Measurements from ENCODE around the gene METTL23. TPM values are rescaled to one million over a fixed set of nuclear protein-coding genes. Genes with fewer than 3 reads are reported as not detected.
"Not testable (repeated sequence)": the region's sequence is repeated elsewhere in the genome, so short reads cannot be mapped to it uniquely, and the experiment has no call there.

Gene METTL23
- total RNA-seq, 1 donor = 43.4 TPM

DNA sequence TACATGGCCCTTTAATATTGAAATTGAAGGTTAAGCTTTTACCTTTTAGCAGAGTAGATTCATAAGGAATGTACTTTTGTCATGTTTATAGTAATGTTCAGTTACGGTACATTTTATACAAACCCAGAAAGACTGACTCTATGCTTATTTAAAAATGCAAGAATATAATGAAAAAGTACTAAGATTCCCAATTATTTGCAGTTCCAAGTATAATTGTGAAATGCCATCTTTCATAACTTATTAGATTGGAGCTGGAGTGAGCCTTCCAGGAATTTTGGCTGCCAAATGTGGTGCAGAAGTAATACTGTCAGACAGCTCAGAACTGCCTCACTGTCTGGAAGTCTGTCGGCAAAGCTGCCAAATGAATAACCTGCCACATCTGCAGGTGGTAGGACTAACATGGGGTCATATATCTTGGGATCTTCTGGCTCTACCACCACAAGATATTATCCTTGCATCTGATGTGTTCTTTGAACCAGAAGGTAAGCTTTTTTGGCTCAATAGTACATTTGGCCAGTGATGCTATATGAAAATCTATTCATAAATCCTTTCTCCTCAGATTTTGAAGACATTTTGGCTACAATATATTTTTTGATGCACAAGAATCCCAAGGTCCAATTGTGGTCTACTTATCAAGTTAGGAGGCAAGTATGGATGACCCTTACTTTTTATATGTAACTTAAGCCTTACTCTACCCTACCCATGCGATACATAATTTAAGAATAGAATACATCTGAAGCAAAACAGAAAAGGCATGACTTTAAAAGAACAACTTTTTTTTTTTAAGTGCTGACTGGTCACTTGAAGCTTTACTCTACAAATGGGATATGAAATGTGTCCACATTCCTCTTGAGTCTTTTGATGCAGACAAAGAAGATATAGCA is 6.3 kb downstream of the METTL23 start:
- DNase-seq (ENCODE audit: low read depth in 2 of 3, low spot score in 2 of 3) = no peak

DNA sequence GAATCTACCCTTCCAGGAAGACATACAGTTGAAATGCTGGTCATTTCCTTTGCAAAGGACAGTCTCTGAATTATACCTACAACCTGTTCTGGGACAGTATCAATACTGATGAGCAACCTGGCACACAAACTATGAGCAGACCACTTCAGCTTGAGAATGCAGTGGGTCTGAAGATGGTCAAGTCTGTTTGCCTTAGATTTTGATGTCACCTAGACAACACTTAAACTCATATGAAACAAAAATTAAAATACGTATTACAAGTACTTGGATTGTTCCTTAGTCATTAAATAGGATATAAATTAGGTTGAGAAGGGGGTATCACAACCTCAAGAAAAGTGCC is 6.9 kb downstream of the METTL23 start:
- no peak for DNase-seq (ENCODE audit: low read depth in 2 of 3, low spot score in 2 of 3)

DNA sequence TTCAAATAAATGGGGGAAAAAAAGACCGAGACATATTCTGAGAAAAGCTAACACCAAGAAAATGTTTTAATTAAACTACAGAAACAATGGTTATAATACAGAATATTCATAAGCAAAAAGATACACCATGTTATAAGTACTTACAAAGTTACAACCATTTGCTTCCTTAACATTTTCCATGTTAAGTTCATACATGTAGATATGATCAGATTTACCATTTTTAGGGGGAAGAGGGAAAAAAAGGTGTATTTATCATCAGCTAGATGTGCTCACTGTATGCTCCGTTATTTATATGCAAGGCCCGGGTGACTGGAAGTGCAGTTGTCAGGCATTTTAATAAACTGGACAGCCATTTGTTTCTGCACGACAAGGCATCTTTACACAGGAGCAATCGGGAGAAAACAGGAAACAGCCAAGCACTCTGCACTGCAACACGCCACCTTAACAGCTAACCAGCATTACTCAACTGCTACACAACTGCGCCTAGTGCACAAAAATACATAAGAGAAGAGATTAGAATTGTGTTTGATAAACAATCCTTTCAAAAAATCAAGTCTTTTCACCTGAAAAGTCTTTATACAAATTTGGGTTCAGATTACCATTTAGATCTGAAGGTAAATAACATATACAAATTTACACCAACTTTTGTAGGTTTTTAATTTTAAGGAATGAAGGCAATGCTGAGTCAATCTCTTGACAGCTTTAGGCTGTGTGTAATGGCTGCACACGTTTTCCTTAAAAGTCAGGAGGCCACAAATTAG is 7.6 kb downstream of the METTL23 start:
- peak in 1 of 3 donors; percentile 22 for DNase-seq (ENCODE audit: low read depth in 2 of 3, low spot score in 2 of 3)

DNA sequence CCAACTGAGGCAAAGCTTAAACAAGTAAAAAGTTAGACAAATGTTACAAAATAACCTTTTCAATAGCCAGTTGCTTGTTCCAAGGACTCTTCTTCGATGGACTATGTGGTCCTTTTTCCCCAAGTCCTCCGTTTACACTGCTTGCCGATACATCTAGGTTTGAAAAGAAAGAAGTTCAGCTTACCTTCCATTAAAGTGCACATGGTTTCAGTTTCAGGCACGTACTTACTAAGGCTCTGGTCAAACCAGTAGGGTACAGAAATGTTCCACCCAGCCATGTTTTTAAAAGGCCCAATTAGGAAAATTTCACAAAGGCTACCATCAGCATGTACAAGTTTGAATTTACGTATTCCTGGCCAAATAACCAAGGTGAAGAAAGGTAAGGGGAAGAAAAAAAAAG is 8.4 kb downstream of the METTL23 start:
- peak in 1 of 3 donors; percentile 38 for DNase-seq (ENCODE audit: low read depth in 2 of 3, low spot score in 2 of 3)

DNA sequence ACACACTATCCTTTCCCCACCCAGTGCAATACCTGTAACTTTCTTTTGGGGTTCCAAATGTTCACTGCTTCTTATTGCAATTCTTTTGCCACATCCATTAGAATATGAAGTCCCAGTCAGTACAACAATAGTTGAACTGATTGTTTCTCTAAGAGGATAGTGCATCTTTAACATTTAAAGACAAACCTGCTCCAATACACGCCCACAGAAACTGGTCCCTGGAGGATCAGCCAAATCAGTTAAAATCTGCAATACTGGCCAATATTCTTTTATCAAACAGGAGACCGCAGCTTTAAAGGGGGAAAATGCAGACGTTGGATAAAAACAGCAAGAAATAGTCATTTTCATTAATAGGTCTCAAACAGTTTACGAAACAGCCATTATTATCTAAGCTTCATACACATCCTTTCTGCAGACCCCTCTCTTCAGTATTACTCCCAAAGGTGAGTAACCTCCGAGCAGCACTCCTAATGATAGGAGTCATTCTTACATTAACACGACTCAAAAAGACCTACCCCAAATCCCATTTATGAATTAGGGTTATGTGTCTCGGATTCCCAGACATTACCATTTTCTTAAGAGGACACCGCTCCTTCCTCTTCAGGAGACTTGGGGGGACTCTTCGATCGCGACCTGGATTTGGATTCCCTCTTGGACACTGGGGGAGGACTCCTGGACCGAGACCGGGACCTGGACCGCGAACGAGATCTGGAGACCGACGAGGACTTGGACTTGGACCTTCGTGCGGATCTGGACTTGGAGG is 9.1 kb downstream of the METTL23 start:
- no peak for DNase-seq (ENCODE audit: low read depth in 2 of 3, low spot score in 2 of 3)

- DNase-seq (ENCODE audit: low read depth in 2 of 3, low spot score in 2 of 3) = peak in 2 of 3 donors; percentile 66 to 78
Observed at GRCh38 chr17:76736349-76737081, 9.9 kb downstream of the METTL23 start.

DNA sequence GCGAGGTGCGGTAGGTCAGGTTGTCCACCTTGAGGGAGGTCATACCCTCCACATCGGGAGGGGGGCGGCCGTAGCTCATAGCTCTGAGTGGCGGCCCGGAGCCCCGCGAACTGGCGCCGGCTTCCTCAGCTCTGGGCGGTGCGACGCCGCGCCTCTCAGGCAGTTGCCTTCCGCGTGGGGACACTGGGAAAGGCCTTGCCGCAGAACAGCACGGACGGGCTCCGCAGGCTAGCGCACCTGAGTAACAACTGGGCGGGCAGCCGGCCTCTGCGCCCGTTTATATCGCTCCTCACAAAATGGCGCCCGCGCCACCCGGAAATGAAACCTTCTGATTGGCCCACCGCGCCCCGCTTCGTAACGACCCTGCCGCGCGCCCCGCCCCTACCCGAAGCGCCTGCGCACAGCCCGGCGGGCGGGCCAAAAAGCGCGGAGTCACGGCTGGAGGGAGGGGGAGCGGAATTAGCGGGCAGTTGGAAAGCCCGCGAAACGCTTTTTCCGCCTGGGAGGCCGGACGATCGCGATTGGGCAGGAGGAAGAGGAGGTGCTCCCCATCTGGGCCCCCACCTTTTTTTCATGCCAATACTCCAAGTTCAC is 10.5 kb downstream of the METTL23 start, which contains the start of gene SRSF2:
TSS of gene SRSF2 (minus strand) at position 250 of the 594 bp plus-strand sequence. CDS start at position 79, 171 bp downstream.
- DNase-seq (ENCODE audit: low read depth in 2 of 3, low spot score in 2 of 3) = peak; percentile 97 to 99 (median 98)

DNA sequence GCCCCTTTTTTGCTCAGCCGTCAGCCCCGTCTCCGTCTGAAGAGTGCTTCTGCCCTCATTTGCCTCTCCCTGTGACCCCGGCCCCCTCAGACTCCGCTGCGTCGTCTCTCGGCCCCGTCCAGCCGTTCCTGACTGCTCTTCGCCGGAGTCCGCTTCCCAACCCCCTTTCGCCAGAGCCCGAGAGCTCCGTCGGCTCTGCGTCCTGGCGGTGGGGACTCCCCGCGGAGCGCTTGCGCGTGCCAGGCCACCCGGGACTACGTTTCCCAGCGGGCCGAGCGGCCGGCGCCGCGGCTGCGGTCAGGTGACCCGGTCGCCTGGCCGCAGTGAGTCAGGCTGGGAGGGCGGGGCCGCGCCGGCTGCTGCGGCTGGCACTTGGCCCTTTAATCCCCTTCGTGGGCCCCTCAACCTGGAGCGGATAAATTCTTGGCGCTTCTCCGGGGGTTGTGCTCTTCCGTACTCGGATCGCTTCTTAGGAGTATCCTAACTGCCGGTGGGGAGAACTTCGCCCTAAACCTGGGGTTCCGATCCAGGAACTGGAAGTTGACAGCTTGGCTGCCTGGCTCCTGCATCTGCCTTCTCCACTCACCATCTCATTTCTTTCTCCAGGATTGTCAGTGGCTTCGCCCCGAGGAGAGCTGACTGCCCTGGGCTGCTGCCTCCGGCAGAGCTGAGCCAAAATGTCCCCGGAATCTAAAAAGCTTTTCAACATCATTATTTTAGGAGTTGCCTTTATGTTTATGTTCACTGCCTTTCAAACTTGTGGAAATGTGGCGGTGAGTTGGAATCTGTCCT is 11.2 kb downstream of the METTL23 start, which contains the start of gene MFSD11:
TSS of gene MFSD11 (plus strand) at position 444 of the 792 bp plus-strand sequence. CDS start at position 678, 234 bp downstream.
- DNase-seq (ENCODE audit: low read depth in 2 of 3, low spot score in 2 of 3) = peak; percentile 92 to 96 (median 93)

DNA sequence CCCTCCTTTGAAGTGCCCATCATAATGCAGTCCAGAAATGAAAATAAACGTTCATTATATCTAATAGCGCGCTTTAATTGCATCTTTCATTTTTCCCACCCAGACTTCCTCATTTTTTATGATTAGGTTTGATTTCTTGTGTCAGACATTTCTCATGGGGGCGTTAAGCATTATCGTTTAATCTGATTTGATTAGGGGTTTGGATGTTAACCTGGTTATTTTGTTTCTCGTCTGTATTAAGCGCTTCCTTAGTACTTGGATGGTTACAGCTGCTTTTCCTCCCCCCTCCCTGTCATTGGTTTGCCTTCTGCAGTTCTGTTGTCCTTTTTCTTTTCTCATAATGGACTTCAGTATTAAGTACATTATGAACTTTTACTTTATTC is 11.8 kb downstream of the METTL23 start:
- peak in 1 of 3 donors; percentile 25 for DNase-seq (ENCODE audit: low read depth in 2 of 3, low spot score in 2 of 3)

DNA sequence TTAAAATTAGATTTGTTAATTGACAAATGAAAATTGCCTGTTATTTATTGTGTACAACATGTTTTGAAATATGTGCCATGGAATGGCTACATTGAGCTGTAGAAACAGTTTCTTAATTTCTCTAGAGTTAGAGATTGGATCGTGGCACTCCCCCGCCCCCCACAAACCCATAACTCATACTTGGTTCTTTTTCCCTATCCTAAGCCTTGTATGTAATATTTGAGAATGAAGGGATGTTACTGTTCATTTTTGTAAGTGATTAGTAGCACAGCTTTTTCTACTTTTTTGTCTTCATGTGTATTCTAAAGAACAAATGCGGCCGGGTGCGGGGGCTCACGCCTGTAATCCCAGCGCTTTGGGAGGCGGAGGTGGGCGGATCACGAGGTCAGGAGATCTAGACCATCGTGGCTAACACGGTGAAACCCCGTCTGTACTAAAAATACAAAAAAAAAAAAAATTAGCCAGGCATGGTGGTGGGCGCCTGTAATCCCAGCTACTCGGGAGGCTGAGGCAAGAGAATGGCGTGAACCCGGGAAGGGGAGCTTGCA is 13.0 kb downstream of the METTL23 start:
- not testable (repeated sequence) for DNase-seq (ENCODE audit: low read depth in 2 of 3, low spot score in 2 of 3)

DNA sequence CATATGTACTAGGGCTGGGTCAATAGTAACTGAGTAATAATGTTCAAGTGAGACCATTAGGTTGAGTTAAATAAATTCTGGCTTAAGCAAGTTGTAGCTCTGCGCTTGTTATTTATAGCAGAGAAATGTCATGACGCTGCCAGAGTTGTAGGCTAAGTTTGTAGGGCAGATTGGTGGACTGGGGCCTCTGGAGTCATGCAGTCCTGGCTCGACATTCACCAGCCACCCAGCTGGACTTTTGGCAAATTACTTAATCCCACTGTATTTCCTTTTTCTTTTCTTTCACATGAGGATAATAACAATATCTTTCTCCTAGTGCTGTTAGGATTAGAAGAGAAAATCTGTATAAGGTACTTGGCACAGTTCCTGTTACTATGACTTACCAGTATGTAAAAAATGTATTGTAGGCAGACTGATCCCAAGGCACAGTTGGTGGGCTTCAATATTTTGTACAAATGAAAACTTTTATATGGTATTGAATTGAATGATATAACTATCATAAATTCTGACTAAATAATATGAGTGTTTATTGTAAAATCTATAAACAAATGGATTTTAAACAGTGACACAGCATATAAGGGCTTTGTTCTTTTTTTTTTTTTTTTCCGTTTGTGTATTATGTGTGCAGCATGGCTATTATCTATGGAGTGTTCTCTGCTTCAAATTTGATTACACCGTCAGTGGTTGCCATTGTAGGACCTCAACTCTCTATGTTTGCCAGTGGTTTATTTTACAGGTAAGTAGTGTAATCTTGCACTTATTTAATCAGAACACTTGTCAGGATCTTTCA is 13.9 kb downstream of the METTL23 start:
- no peak for DNase-seq (ENCODE audit: low read depth in 2 of 3, low spot score in 2 of 3)

GRCh38 chr17:76742958-76743357 is 16.3 kb downstream of the METTL23 start:
- DNase-seq (ENCODE audit: low read depth in 2 of 3, low spot score in 2 of 3) = no peak

- no peak for DNase-seq (ENCODE audit: low read depth in 2 of 3, low spot score in 2 of 3)
Observed at GRCh38 chr17:76744747-76745146, 18.1 kb downstream of the METTL23 start.

GRCh38 chr17:76745785-76746184 is 19.1 kb downstream of the METTL23 start:
- DNase-seq (ENCODE audit: low read depth in 2 of 3, low spot score in 2 of 3) = not testable (repeated sequence)

DNA sequence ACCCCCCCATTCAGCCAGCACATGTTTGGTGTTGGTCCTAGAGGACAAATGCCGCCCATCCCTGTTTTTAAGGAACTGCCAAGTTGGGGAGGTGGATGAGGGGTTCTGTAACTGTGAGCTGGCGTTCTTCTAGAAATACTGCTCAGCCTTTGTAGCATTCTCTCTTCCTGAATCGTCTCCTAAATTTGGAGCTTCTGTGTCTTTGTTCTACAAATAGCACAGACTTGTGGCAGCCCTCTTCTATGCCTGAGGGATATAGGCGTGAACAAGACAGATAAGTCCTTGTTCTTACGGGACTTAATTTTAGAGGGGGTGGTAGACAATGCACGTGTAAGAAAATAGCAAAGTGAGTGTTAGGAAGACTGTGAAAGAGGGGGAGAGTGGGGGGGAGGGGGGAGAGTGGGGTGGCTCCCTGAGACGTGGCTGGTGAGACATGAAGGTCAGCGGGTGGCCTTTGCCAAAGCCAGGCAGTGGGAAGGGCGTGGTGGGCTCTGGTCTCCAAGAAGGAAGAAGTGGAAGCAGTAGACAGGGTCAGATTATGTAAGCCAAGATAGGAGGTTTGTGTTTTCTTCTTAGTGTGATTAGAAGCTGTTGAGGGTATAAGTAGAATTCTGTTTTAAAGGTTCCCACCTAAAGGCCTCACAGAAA is 21.2 kb downstream of the METTL23 start:
- no peak for DNase-seq (ENCODE audit: low read depth in 2 of 3, low spot score in 2 of 3)

- no peak for DNase-seq (ENCODE audit: low read depth in 2 of 3, low spot score in 2 of 3)
Observed at GRCh38 chr17:76748657-76749056, 22.0 kb downstream of the METTL23 start.

GRCh38 chr17:76751416-76751993 is 24.9 kb downstream of the METTL23 start:
- DNase-seq (ENCODE audit: low read depth in 2 of 3, low spot score in 2 of 3) = no peak

Data from hematopoietic multipotent progenitor cell (in vitro differentiated cells).